KOPT-K1 (cell line): ENCODE data around the gene HNRNPR.
"Not testable (repeated sequence)": the region's sequence is repeated elsewhere in the genome, so short reads cannot be mapped to it uniquely, and the experiment has no call there.

Experiments used
- H3K27ac ChIP-seq: fragments of 200-600 bp; sonication (generic); 2 replicates; pipeline ENCODE4 v1.5.1; 2016; ENCODE audit warnings: antibody characterized with exemption, mild to moderate bottlenecking, low read depth, low read length; ENCODE audit not compliant: poor library complexity, severe bottlenecking
- H3K36me3 ChIP-seq: fragments of 200-600 bp; sonication (generic); 2 replicates; pipeline ENCODE4 v1.5.1; 2017; ENCODE audit warnings: antibody characterized with exemption, mild to moderate bottlenecking, low read length, moderate library complexity; ENCODE audit not compliant: insufficient read depth
- H3K9me3 ChIP-seq: fragments of 200-600 bp; sonication (generic); 2 replicates; pipeline ENCODE4 v1.5.1; 2017; ENCODE audit warnings: antibody characterized with exemption, low read length, mild to moderate bottlenecking; ENCODE audit not compliant: insufficient read depth, poor library complexity, severe bottlenecking

The HNRNPR gene

GRCh38 chr1:23310280-23310679, 33.8 kb downstream of the HNRNPR start:
- peaks cover 100% of the 10 kb centered on the region for H3K36me3 ChIP-seq

GRCh38 chr1:23304140-23304620, 39.9 kb downstream of the HNRNPR start:
- Histone ChIP-seq H3K9me3 (no peaks in the 10 kb centered on the region), H3K36me3 (peaks cover 100% of the 10 kb centered on the region), H3K27ac (no peak overlapping the region)

More at GRCh38 chr1:23310280-23310679, 33.8 kb downstream of the HNRNPR start:
- H3K9me3 ChIP-seq, H3K27ac ChIP-seq: not testable (repeated sequence)

- Histone ChIP-seq H3K36me3 (peaks cover 100% of the 10 kb centered on the region), H3K27ac (no peak overlapping the region), H3K9me3 (no peaks in the 10 kb centered on the region)
Observed at GRCh38 chr1:23303524-23303923, 40.6 kb downstream of the HNRNPR start.

GRCh38 chr1:23296931-23297330, 47.2 kb downstream of the HNRNPR start:
- no peaks in the 10 kb centered on the region for H3K9me3 ChIP-seq
- H3K36me3 ChIP-seq = peaks cover 96% of the 10 kb centered on the region
- H3K27ac ChIP-seq = no peak overlapping the region

- Histone ChIP-seq H3K9me3 (no peaks in the 10 kb centered on the region), H3K27ac (no peak overlapping the region), H3K36me3 (peaks cover 92% of the 10 kb centered on the region)
Observed at GRCh38 chr1:23291706-23292105, 52.4 kb downstream of the HNRNPR start.

GRCh38 chr1:23290836-23291565, 53.1 kb downstream of the HNRNPR start:
- H3K36me3 ChIP-seq = peaks cover 92% of the 10 kb centered on the region
- no peaks in the 10 kb centered on the region for H3K9me3 ChIP-seq
- H3K27ac ChIP-seq = no peak overlapping the region

- Histone ChIP-seq H3K36me3 (peaks cover 95% of the 10 kb centered on the region), H3K27ac (no peak overlapping the region), H3K9me3 (no peaks in the 10 kb centered on the region)
Observed at GRCh38 chr1:23288671-23289070, 55.4 kb downstream of the HNRNPR start.

- Histone ChIP-seq H3K9me3 (no peaks in the 10 kb centered on the region), H3K27ac (no peak overlapping the region), H3K36me3 (peaks cover 95% of the 10 kb centered on the region)
Observed at GRCh38 chr1:23288201-23288600, 55.9 kb downstream of the HNRNPR start.

- Histone ChIP-seq H3K27ac (no peak overlapping the region), H3K9me3 (no peaks in the 10 kb centered on the region), H3K36me3 (peaks cover 96% of the 10 kb centered on the region)
Observed at GRCh38 chr1:23286401-23286800, 57.7 kb downstream of the HNRNPR start.

GRCh38 chr1:23283667-23284602, 60.1 kb downstream of the HNRNPR start:
- H3K36me3 ChIP-seq = peaks cover 99% of the 10 kb centered on the region
- no peak overlapping the region for H3K27ac ChIP-seq

GRCh38 chr1:23282957-23283356, 61.1 kb downstream of the HNRNPR start:
- H3K27ac ChIP-seq = no peak overlapping the region
- H3K9me3 ChIP-seq = no peaks in the 10 kb centered on the region
- peaks cover 90% of the 10 kb centered on the region for H3K36me3 ChIP-seq

More at GRCh38 chr1:23283667-23284602, 60.1 kb downstream of the HNRNPR start:
- no peaks in the 10 kb centered on the region for H3K9me3 ChIP-seq

GRCh38 chr1:23278717-23279116, 65.4 kb downstream of the HNRNPR start:
- H3K9me3 ChIP-seq = no peaks in the 10 kb centered on the region
- H3K36me3 ChIP-seq = peaks cover 53% of the 10 kb centered on the region
- H3K27ac ChIP-seq = no peak overlapping the region

- Histone ChIP-seq H3K36me3 (peaks cover 31% of the 10 kb centered on the region), H3K9me3 (no peaks in the 10 kb centered on the region), H3K27ac (no peak overlapping the region)
Observed at GRCh38 chr1:23276531-23276930, 67.6 kb downstream of the HNRNPR start.

- Histone ChIP-seq H3K9me3 (no peaks in the 10 kb centered on the region), H3K27ac (no peak overlapping the region), H3K36me3 (peaks cover 7% of the 10 kb centered on the region)
Observed at GRCh38 chr1:23274134-23274505, 70.0 kb downstream of the HNRNPR start.

GRCh38 chr1:23273450-23274133, 70.5 kb downstream of the HNRNPR start:
- Histone ChIP-seq H3K27ac (no peak overlapping the region), H3K9me3 (no peaks in the 10 kb centered on the region), H3K36me3 (peaks cover 4% of the 10 kb centered on the region; the same call in 1 of the 2 replicates)
